Measurements from ENCODE around the gene KRT13. TPM values are rescaled to one million over a fixed set of nuclear protein-coding genes. Genes with fewer than 3 reads are reported as not detected.

The KRT13 gene
- total and polyA plus RNA-seq, 2 donors (not counting 1 experiment from before 2014, with no cell fraction given), result not detected

GRCh38 chr17:41538565-41538991, 33.2 kb upstream of the KRT13 start:
- no peak overlapping the region for H3K4me2 ChIP-seq (ENCODE audit: extremely low read depth, insufficient read depth, low read length)
- no peak overlapping the region for H3K27ac ChIP-seq (ENCODE audit: insufficient read depth, low read length)
- TF ChIP-seq EZH2 (IDR thresholded peaks at IDR 0.05; ENCODE audit: low read length, missing control alignments) (no peak), CTCF (conservative IDR thresholded peaks at IDR 0.05 in 1 of 2, IDR thresholded peaks at IDR 0.05 in 1 of 2; ENCODE audit: low read depth in 1 of 2, low read length in 2 of 2) (no peak)
- H4K20me1 ChIP-seq (ENCODE audit: control insufficient read depth, extremely low read depth, insufficient read depth, low read length), result no peaks in the 10 kb centered on the region
- H3K36me3 ChIP-seq (ENCODE audit: control insufficient read depth, insufficient read depth, low read length), result no peaks in the 10 kb centered on the region
- H3K4me1 ChIP-seq (ENCODE audit: control insufficient read depth, extremely low read depth, insufficient read depth, low read length), result peaks cover 4% of the 10 kb centered on the region
- peak in 1 of 2 donors; percentile 63 for DNase-seq (ENCODE audit: low read depth in 2 of 2)
- H3K4me3 ChIP-seq (replicated peaks in 1 of 4; ENCODE audit: control extremely low read depth in 1 of 4, insufficient read depth in 1 of 4, low read depth in 3 of 4, low read length in 4 of 4), result no peak overlapping the region
- no peaks in the 10 kb centered on the region for H3K9me3 ChIP-seq (ENCODE audit: control insufficient read depth, insufficient read depth, low read depth, low read length)
- no peaks in the 10 kb centered on the region for H3K79me2 ChIP-seq (ENCODE audit: control insufficient read depth, insufficient read depth, low read length)
- H3K27me3 ChIP-seq (ENCODE audit: control insufficient read depth, insufficient read depth, low read length), result no peaks in the 10 kb centered on the region
- no peak overlapping the region for H3K9ac ChIP-seq (ENCODE audit: insufficient read depth, low read length)
- no peak overlapping the region for H2AFZ ChIP-seq (ENCODE audit: low read length)

- peak in 1 of 2 donors; percentile 45 for DNase-seq (ENCODE audit: low read depth in 2 of 2)
- H3K36me3 ChIP-seq (ENCODE audit: control insufficient read depth, insufficient read depth, low read length), result no peaks in the 10 kb centered on the region
These were observed 32.6 kb upstream of the KRT13 start for GRCh38 chr17:41537990-41538389.

GRCh38 chr17:41537614-41537954, 32.2 kb upstream of the KRT13 start:
- Histone ChIP-seq H3K4me3 (replicated peaks in 1 of 4; ENCODE audit: control extremely low read depth in 1 of 4, insufficient read depth in 1 of 4, low read depth in 3 of 4, low read length in 4 of 4) (no peak overlapping the region), H4K20me1 (ENCODE audit: control insufficient read depth, extremely low read depth, insufficient read depth, low read length) (no peaks in the 10 kb centered on the region), H3K79me2 (ENCODE audit: control insufficient read depth, insufficient read depth, low read length) (no peaks in the 10 kb centered on the region), H3K9ac (ENCODE audit: insufficient read depth, low read length) (no peak overlapping the region), H3K9me3 (ENCODE audit: control insufficient read depth, insufficient read depth, low read depth, low read length) (no peaks in the 10 kb centered on the region), H3K27me3 (ENCODE audit: control insufficient read depth, insufficient read depth, low read length) (no peaks in the 10 kb centered on the region), H3K36me3 (ENCODE audit: control insufficient read depth, insufficient read depth, low read length) (no peaks in the 10 kb centered on the region), H3K4me1 (ENCODE audit: control insufficient read depth, extremely low read depth, insufficient read depth, low read length) (peaks cover 4% of the 10 kb centered on the region), H3K27ac (ENCODE audit: insufficient read depth, low read length) (no peak overlapping the region), H3K4me2 (ENCODE audit: extremely low read depth, insufficient read depth, low read length) (no peak overlapping the region), H2AFZ (ENCODE audit: low read length) (no peak overlapping the region)
- TF ChIP-seq CTCF (conservative IDR thresholded peaks at IDR 0.05 in 1 of 2, IDR thresholded peaks at IDR 0.05 in 1 of 2; ENCODE audit: low read depth in 1 of 2, low read length in 2 of 2), result no peak
- TF ChIP-seq EZH2 (IDR thresholded peaks at IDR 0.05; ENCODE audit: low read length, missing control alignments), result no peak
- no peak for DNase-seq (ENCODE audit: low read depth in 2 of 2)

More at GRCh38 chr17:41537990-41538389, 32.6 kb upstream of the KRT13 start:
- Histone ChIP-seq H3K9me3 (ENCODE audit: control insufficient read depth, insufficient read depth, low read depth, low read length) (no peaks in the 10 kb centered on the region), H3K4me3 (replicated peaks in 1 of 4; ENCODE audit: control extremely low read depth in 1 of 4, insufficient read depth in 1 of 4, low read depth in 3 of 4, low read length in 4 of 4) (no peak overlapping the region), H3K27ac (ENCODE audit: insufficient read depth, low read length) (no peak overlapping the region), H3K27me3 (ENCODE audit: control insufficient read depth, insufficient read depth, low read length) (no peaks in the 10 kb centered on the region), H4K20me1 (ENCODE audit: control insufficient read depth, extremely low read depth, insufficient read depth, low read length) (no peaks in the 10 kb centered on the region), H3K79me2 (ENCODE audit: control insufficient read depth, insufficient read depth, low read length) (no peaks in the 10 kb centered on the region), H3K9ac (ENCODE audit: insufficient read depth, low read length) (no peak overlapping the region), H3K4me1 (ENCODE audit: control insufficient read depth, extremely low read depth, insufficient read depth, low read length) (peaks cover 4% of the 10 kb centered on the region), H2AFZ (ENCODE audit: low read length) (no peak overlapping the region), H3K4me2 (ENCODE audit: extremely low read depth, insufficient read depth, low read length) (no peak overlapping the region)
- TF ChIP-seq CTCF (conservative IDR thresholded peaks at IDR 0.05 in 1 of 2, IDR thresholded peaks at IDR 0.05 in 1 of 2; ENCODE audit: low read depth in 1 of 2, low read length in 2 of 2) (no peak), EZH2 (IDR thresholded peaks at IDR 0.05; ENCODE audit: low read length, missing control alignments) (no peak)

Measured in fibroblast of lung (primary cell).